ENCODE measurements around the gene VPREB3.
A peak's percentile ranks its signal among the peaks of the same experiment; 100 is the strongest.
"Not testable (repeated sequence)": the region's sequence is repeated elsewhere in the genome, so short reads cannot be mapped to it uniquely, and the experiment has no call there.

VPREB3 gene

DNA sequence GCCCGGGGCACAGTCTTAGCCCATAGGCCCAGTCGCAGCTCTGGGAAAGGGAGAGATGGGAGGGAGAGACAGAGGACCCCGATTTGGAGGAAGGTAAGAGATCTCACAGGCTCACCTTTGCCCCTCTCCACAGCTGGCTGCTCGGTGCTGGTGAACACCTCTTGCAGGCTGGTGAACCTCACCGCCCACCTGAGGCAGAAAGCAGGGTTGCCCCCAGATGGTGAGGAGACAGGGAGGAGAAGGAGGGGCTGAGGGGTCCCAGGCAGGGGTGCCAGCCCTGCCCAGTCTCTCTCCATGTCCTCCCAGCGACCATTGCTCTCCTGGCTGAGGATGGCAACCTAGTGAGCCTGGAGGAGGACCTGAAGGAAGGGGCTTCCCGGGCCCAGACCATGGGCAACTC, 9.7 kb upstream of the VPREB3 start:
- no peak for DNase-seq

DNA sequence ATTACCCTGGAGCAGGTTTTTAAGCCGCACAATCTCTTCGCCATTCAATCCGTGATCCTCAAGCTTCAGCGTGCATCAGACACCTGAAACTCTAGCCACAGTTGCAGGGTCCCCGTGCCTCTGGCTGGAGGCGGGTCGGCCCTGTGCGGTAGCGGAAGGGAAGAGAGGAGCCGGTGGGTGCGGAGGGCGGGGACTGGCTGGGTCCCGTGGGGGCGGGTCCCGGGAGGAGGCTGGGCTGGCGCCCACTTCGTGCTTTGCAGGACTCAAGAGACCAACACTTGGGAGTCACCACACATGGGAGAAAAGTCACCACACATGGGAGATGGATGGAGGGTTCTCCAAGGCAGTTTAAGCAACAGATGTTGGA, 9.3 kb upstream of the VPREB3 start:
- no peak for DNase-seq

GRCh38 chr22:23762842-23763578, 8.8 kb upstream of the VPREB3 start, which contains the start of gene C22orf15:
Gene C22orf15, plus strand, starts transcription at chr22:23762990. Its CDS starts 317 bp downstream, at chr22:23763307.
- DNase-seq = peak in 1 of 2 experiments; percentile 4

DNA sequence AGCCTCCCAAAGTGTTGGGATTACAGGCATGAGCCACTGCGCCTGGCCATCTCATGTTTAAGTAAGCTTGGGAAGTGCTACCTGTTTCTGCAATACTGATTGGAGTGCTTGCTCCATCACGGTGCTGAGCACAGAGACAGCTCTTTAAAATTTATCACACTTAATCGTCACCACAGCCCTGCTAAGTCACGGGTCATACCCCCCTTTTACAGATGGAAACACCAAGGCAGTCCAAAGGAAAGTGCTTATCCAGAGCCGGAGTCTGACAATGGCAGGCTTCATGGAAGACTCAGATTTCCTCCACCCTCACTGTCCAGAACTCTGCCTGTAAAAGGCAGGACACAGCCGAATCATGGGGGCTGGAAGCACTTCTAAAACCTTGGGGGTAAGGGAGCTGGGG, 5.8 kb upstream of the VPREB3 start:
- DNase-seq = no peak

DNA sequence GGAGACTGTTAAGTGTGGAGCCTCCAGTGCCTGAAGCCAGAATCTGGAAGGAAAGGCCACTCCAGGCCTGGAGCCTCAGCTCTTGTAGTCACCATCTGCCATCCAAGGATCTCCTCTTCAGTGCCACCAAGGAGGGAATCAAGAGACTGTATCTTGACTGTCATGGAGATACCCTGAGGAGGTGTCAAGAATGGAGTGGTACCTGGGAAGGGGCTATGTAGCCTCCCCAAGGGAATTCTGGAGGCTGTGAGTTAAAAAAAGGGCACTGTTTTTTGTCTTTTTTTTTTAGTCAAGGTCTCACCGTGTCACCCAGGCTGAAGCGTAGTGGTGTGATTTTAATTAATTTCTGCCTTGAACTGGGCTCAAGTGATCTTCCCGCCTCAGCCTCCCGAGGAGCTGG, 5.3 kb upstream of the VPREB3 start:
- DNase-seq = no peak

DNA sequence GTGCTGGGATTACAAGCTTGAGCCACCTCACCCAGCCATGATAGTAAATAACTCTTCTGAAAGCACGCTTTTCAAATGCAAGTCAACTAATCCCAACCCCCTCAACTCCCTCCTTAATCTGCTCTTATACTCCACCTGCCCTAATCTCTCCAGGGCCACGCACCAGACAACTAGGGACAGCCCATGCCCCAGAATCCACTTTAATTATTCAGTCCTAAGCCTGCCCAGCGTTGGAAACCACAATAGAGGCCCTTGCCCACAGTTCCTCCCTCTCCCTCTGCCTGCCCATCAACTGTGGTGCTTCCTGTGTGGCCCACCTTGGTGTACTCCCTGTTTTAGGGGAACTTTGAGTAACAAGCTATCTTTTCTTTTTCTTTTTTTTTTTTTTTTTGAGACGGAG, 2.7 kb upstream of the VPREB3 start:
- DNase-seq = no peak

- no peak for DNase-seq
These were observed 1.5 kb upstream of the VPREB3 start for GRCh38 chr22:23755711-23756110.

DNA sequence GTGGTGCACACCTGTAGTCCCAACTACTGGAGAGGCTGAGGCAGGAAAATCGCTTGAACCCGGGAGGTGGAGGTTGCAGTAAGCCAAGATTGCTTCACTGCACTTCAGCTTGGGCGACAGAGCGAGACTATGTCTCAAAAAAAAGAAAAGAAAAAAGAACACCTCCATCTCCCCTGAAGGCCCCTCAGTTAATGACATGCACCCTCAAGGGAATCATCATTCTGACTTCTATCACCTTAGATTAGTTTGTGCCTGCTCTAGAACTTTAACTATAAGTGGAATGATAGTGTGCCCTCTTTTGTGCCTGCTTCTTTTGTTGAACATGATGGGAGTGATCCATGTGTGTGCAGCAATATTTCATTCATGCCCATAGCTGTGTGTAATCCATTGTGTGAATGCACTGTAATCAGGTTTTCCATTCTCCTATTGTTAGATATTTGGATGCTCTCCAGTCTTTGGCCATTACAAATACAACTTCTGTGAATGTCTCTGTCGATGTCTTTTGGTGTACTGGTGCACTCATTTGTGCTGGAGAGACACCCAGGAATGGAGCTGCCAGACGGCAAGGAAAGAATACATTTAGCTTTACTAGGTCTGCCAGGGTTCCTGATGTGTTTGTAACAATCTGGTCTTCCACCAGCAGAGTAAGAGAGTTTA, 883 bp upstream of the VPREB3 start:
- peak in 1 of 2 experiments; percentile 64 for DNase-seq

DNA sequence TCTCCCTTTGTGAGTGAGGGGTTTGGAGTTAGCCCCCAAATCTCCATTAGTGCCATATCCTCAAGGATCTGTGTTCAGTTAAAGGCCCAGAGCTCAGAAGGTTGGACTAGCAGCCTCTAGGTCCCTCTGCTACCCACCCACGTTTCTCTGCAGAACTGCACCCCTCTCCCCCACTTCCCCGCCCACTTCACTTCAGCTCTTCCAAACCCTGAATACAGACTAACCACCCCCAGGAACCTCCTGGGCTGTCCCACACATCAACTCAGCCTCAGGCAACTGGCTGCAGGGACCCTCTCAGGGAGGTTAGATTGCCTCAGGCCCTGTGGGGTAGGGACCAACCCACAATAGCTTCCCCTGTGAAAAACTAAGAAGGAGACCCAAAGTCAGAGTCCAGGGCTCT, 840 bp downstream of the VPREB3 start:
- DNase-seq = no peak

GRCh38 chr22:23752750-23753149, 1.5 kb downstream of the VPREB3 start:
- no peak for DNase-seq

DNA sequence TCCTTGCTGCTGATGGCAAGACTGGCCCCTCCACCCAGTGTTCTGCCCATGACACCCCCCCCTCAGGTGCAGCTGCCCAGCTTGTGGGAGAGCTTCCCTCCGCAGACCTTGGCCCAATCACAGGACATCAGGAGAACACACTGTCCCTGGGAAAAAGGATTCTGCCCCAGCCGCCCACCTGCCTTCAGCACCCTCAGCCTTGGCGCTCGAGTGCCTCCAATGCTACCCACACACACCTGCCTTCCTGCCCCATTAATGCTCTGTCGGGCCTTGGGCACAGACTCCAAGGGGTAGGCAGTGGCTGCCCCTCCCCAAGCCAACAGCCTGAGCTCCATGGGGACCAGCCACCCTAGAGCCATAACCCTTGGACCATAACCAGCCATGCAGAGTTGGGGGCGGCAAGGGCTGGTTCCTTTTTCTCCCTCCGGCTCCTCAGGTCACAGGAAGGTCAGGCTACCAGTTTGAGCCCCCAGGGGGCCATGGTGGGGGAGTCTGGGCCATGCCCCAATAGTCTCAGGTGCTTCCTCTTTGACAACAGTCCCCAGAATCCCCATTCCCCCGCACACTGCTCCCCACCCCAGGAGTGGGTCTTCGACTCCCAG, 2.0 kb downstream of the VPREB3 start:
- no peak for DNase-seq

DNA sequence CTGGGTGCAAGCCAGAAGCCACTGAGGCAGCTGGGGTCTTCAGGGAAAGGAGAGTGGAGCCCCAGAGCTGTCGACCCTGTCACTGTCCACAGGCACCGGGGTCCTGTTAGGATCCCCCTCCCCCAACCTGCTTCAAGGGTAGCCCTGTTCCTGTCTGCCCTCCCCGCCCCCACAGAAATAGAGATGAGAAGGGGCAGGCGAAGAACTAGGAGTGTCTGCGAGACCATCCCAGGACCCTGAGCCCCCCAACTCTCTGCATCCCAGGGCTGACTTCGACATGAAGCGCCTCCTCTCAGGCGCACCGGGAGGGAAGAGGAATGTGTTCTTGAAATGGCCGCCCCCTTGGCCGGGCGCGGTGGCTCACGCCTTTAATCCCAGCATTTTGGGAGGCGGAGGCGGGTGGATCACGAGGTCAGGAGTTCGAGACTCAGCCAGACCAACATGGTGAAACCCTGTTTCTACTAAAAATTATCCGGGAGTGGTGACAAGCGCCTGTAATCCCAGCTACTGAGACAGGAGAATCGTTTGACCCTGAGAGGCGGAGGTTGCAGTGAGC, 2.7 kb downstream of the VPREB3 start:
- DNase-seq = no peak

DNA sequence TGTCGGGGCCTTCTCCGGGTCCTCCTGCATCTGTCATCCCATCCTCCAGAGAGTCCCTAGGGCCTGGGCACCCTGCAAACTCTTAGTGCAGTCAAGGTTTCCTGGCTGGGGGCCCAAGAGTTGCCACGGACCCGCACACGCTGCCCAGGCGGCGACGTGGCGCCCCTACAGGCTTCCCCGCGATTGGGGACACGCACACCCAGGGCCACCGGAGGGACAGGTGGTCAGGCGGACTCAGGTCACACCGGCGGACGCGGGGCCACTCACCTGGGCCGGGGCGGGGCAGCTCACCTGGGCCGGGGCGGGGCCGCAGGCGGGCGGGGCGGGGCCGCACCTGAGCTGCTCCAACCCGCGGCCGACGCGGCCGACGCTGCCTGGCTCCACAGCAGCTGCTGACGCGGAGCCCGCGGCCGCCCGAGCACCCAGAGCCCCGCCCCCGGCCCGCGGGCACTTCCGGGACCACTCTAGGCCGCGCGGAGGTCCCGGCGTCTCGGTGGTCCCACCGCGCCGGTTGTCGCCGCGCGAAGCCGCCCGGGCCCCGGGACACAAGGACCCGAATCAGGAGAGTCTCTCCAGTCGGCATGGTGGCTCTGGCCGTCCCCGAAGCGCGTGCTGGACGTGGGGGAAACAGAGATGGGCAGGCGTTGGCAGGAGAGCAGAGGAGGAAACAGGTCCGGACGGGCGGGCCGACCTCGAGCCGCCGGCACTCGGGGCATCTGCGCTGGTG, 3.3 kb downstream of the VPREB3 start, which contains the start of gene ZNF70:
ZNF70 (minus strand) TSS at position 399 of the 727 bp plus-strand sequence. CDS start 5,972 bp downstream, outside the sequence.
- peak; percentile 64 to 83 for DNase-seq

GRCh38 chr22:23750367-23750713, 3.9 kb downstream of the VPREB3 start:
- no peak for DNase-seq

DNA sequence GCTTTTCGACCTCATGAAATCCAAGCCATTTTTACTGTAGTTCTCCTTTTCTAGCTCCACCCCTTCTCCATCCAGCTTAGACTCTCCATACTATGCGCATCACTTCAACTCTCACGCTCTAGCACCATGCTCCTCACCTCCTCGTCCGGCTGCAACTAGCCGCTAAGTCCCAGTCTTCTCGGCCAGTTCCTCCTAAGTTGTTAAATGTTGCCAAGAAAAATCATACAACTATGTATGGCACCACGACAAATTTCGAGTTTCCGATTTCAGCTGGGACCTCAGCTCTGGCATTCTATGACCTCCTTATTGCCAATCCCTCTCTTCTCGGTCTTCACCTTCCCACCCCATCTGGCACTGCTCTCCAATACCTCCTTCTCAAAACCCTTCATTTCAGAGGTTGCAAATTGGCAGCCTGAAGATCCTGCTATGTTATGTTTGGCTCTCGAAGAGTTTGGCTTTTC, 4.4 kb downstream of the VPREB3 start:
- DNase-seq = no peak

DNA sequence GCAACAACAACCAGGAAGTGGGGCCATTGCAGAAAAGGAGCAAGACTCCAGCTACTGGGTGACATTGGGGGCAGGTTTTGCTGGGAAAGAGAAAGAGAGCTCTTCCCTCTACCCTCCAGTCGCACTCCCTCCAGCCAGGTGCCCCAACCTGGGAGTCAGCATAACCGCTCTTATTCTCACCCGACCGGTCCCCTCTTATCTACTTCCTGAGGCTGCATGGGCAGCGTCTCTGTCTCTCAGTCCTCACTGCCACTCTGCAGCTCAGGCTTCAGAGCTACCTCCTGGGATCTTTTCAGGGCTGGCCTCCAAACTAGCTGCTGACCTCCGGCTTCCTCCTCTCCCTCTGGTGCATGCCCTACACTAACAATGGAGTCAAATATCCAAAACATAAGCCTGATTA, 8.4 kb downstream of the VPREB3 start:
- DNase-seq = no peak

GRCh38 chr22:23744485-23744884, 9.7 kb downstream of the VPREB3 start:
- no peak for DNase-seq

DNA sequence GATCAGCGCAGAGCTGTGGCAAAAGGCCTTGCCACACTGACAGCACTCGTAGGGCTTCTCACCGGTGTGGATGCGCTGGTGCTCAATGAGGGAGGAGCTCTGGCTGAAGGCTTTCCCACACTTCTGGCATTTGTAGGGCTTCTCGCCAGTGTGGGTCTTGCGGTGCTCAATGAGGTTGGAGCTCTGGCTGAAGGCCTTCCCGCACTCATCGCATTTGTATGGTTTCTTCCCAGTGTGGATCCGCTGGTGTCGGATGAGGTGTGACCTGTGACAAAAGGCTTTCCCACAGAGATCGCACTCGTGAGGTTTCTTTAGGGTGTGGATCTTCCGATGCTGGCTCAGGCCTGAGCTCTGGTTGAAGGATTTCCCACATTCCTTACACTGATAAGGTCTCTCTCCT, 10.2 kb downstream of the VPREB3 start:
- no peak for DNase-seq

DNA sequence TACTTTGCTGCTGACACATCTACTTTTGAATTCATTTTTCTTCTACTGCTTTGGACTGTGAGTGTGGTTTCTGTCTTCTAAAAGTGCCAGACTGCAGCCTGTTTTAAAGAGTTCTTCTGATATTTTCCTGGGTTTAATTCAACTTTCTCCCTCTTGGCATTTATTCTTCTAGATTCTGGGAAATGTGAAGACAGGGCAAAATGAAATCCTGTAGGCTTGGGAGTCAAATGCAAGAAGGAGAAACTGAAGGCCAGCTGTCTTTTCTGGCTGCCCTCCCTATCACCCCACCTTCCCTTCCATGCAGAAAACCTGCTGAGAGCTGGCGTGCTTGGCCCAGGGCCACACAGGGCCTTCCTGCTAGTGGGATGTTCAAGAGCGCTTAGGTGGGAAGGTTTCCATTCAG, 10.9 kb downstream of the VPREB3 start:
- peak in 1 of 2 experiments; percentile 43 for DNase-seq

- no peak for DNase-seq
These were observed 11.5 kb downstream of the VPREB3 start for GRCh38 chr22:23742505-23743264.

DNA sequence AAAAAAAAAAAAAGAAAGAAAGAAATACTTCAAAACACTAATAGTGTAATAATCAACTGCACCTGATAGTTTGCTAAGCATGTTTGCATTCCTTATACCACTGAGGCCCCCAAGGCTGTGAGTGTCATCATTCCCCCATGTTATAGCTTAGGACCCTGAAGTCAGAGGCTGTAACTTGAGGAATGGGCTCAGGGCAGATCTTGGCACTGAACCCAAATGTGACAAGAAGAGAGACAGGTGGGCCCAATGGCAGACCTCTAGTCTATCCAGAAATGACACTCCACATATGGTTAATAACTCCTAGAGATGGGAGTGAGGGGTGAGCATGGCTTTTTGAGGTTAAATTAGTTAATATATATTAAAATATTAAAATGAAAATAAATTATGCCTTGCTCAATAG, 16.5 kb downstream of the VPREB3 start:
- no peak for DNase-seq

GRCh38 chr22:23728108-23728507, 26.1 kb downstream of the VPREB3 start:
- DNase-seq = not testable (repeated sequence)
